Neutrophil (primary cell): ENCODE measurements around the gene DHCR24.

Experiments
- H3K27ac ChIP-seq: fragments of 200-600 bp; sonication (generic); 2 replicates; pipeline ENCODE4 v1.5.1; 2016; ENCODE audit warnings: mild to moderate bottlenecking, moderate library complexity
- H3K27me3 ChIP-seq: fragments of 200-600 bp; sonication (generic); 2 replicates; pipeline ENCODE4 v1.6.0; 2016; ENCODE audit warnings: mild to moderate bottlenecking
- H3K36me3 ChIP-seq: fragments of 200-600 bp; sonication (generic); 2 replicates; pipeline ENCODE4 v1.5.1; 2017
- H3K4me1 ChIP-seq, 2 experiments: fragments of 200-600 bp in 1 of 2; sonication (generic) in 1 of 2; 1 replicate in 1 of 2; 2 replicates in 1 of 2; pipeline versions ENCODE4 v1.5.1 to v1.6.1; 2013 to 2016; ENCODE audit warnings: low read depth in 1 of 2, low read length in 1 of 2, mild to moderate bottlenecking in 1 of 2, moderate library complexity in 1 of 2; ENCODE audit not compliant: control insufficient read depth in 1 of 2, insufficient read depth in 1 of 2
- H3K4me3 ChIP-seq, 2 experiments: fragments of 200-600 bp in 1 of 2; sonication (generic) in 1 of 2; 1 replicate in 1 of 2; 2 replicates in 1 of 2; pipeline ENCODE4 v1.5.1; 2013 to 2016; ENCODE audit warnings: low read depth in 1 of 2, low read length in 1 of 2, mild to moderate bottlenecking in 1 of 2, moderate library complexity in 1 of 2
- H3K9me3 ChIP-seq: fragments of 200-600 bp; sonication (generic); 2 replicates; pipeline ENCODE4 v1.5.1; 2016
- CTCF ChIP-seq: fragments of 200-600 bp; sonication (generic); IDR thresholded peaks from 2 replicates; pipeline ENCODE4 v1.5.1; 2016; ENCODE audit warnings: antibody characterized with exemption

DHCR24 gene

GRCh38 chr1:54861070-54861761 is 25.8 kb downstream of the DHCR24 start:
- H3K36me3 ChIP-seq = no peaks in the 10 kb centered on the region
- no peaks in the 10 kb centered on the region for H3K9me3 ChIP-seq
- TF ChIP-seq CTCF = no peak
- no peaks in the 10 kb centered on the region for H3K4me1 ChIP-seq
- H3K27me3 ChIP-seq = no peaks in the 10 kb centered on the region
- H3K4me3 ChIP-seq = no peak overlapping the region
- H3K27ac ChIP-seq = no peak overlapping the region

GRCh38 chr1:54859700-54860391 is 27.1 kb downstream of the DHCR24 start:
- Histone ChIP-seq H3K36me3 (no peaks in the 10 kb centered on the region), H3K9me3 (no peaks in the 10 kb centered on the region), H3K27me3 (no peaks in the 10 kb centered on the region), H3K4me3 (no peak overlapping the region), H3K4me1 (no peaks in the 10 kb centered on the region), H3K27ac (no peak overlapping the region)
- TF ChIP-seq CTCF = no peak

- H3K4me1 ChIP-seq = no peaks in the 10 kb centered on the region
- H3K36me3 ChIP-seq = no peaks in the 10 kb centered on the region
These were observed 29.0 kb downstream of the DHCR24 start for GRCh38 chr1:54857746-54858561.

GRCh38 chr1:54857141-54857540 is 29.9 kb downstream of the DHCR24 start:
- Histone ChIP-seq H3K9me3 (no peaks in the 10 kb centered on the region), H3K36me3 (no peaks in the 10 kb centered on the region), H3K27me3 (no peaks in the 10 kb centered on the region), H3K4me3 (no peak overlapping the region), H3K4me1 (no peaks in the 10 kb centered on the region), H3K27ac (no peak overlapping the region)
- no peak for TF ChIP-seq CTCF

More at GRCh38 chr1:54857746-54858561, 29.0 kb downstream of the DHCR24 start:
- H3K27ac ChIP-seq = no peak overlapping the region
- no peaks in the 10 kb centered on the region for H3K9me3 ChIP-seq
- no peak for TF ChIP-seq CTCF
- H3K4me3 ChIP-seq = no peak overlapping the region
- no peaks in the 10 kb centered on the region for H3K27me3 ChIP-seq

- Histone ChIP-seq H3K9me3 (no peaks in the 10 kb centered on the region), H3K36me3 (no peaks in the 10 kb centered on the region), H3K4me1 (no peaks in the 10 kb centered on the region), H3K27ac (no peak overlapping the region), H3K4me3 (no peak overlapping the region), H3K27me3 (no peaks in the 10 kb centered on the region)
- no peak for TF ChIP-seq CTCF
These were observed 32.5 kb downstream of the DHCR24 start for GRCh38 chr1:54854381-54855020.
